Measurements from ENCODE around the gene CDC34.

DNA sequence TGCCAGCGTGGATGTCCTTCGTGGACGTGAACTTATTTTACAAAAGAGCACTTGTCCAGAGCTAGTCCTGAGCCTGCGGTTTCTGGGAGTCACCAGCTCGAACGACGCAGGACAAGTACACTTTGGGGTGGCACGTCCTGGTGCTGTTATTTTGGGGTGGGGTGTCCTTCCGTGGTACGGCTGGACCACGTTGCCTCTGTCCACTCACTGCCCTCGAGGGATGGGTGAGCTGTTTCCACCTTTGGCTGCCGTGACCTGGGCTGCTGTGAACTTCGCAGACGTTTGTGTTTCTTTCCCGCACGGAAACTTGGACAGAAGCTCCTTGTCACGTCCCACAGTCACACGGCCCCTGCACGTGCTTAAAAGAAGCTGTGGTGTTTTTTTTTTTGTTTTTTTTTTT is 23.3 kb downstream of the CDC34 start:
- TF ChIP-seq PAX5 (IDR thresholded peaks at IDR 0.05; ENCODE audit: insufficient read depth, low read length, severe bottlenecking) (no peak), TAF1 (IDR thresholded peaks at IDR 0.05; ENCODE audit: low read depth, low read length) (no peak), POLR2A (IDR thresholded peaks at IDR 0.05; ENCODE audit: low read depth, low read length) (no peak)
